HEK293 (cell line): ENCODE data around the gene FNDC11.
A peak's percentile ranks its signal among the peaks of the same experiment; 100 is the strongest.

Experiments used
- BCL11A ChIP-seq: fragments of 450-650 bp; formaldehyde crosslinking; IDR thresholded peaks from 2 replicates; pipeline ENCODE4 v1.5.1; 2016; ENCODE audit warnings: low read depth, missing biosample characterization, missing genetic modification characterization
- MEIS1 ChIP-seq: sonication (generic); formaldehyde crosslinking; IDR thresholded peaks from 2 replicates; pipeline ENCODE4 v1.8.1; 2022; ENCODE audit warnings: missing genetic modification reagents, mild to moderate bottlenecking, borderline replicate concordance
- TCF7L2 ChIP-seq: IDR thresholded peaks from 2 replicates; pipeline ENCODE4 v1.6.1; 2011; ENCODE audit warnings: low read depth, mild to moderate bottlenecking, inconsistent platforms, low read length, moderate library complexity, borderline replicate concordance
- ZBTB17 ChIP-seq: fragments of 450-650 bp; formaldehyde crosslinking; IDR thresholded peaks from 2 replicates; pipeline ENCODE4 v1.5.1; 2016; ENCODE audit warnings: missing biosample characterization, missing genetic modification characterization
- ZNF184 ChIP-seq: fragments of 450-650 bp; IDR thresholded peaks from 2 replicates; pipeline ENCODE4 v1.5.1; 2018; ENCODE audit warnings: missing biosample characterization, mild to moderate bottlenecking, missing genetic modification characterization
- ZNF23 ChIP-seq: fragments of 450-650 bp; formaldehyde crosslinking; IDR thresholded peaks from 2 replicates; pipeline ENCODE4 v1.5.1; 2016; ENCODE audit warnings: missing biosample characterization, missing genetic modification characterization, borderline replicate concordance
- ZNF324 ChIP-seq: fragments of 450-650 bp; formaldehyde crosslinking; IDR thresholded peaks from 2 replicates; pipeline ENCODE4 v1.5.1; 2016; ENCODE audit warnings: missing biosample characterization, missing genetic modification characterization
- ZNF426 ChIP-seq: fragments of 450-650 bp; formaldehyde crosslinking; IDR thresholded peaks from 2 replicates; pipeline ENCODE4 v1.5.1; 2017; ENCODE audit warnings: missing biosample characterization, missing genetic modification characterization, mild to moderate bottlenecking, inconsistent platforms, moderate library complexity
- ZNF530 ChIP-seq: fragments of 450-650 bp; formaldehyde crosslinking; IDR thresholded peaks from 2 replicates; pipeline ENCODE4 v1.5.1; 2016; ENCODE audit warnings: low read depth, missing biosample characterization, missing genetic modification characterization
- ZNF561 ChIP-seq: fragments of 450-650 bp; IDR thresholded peaks from 2 replicates; pipeline ENCODE4 v1.5.1; 2018; ENCODE audit warnings: missing biosample characterization, missing genetic modification characterization, borderline replicate concordance
- ZNF596 ChIP-seq: fragments of 450-650 bp; IDR thresholded peaks from 2 replicates; pipeline ENCODE4 v1.5.0; 2018; ENCODE audit warnings: missing biosample characterization, mild to moderate bottlenecking, missing genetic modification characterization, moderate library complexity
- ZSCAN30 ChIP-seq: fragments of 450-650 bp; IDR thresholded peaks from 2 replicates; pipeline ENCODE4 v1.5.1; 2018; ENCODE audit warnings: missing biosample characterization, mild to moderate bottlenecking, missing genetic modification characterization, moderate library complexity
- TF ChIP-seq, protein P1 (sequence below): fragments of 450-650 bp; formaldehyde crosslinking; IDR thresholded peaks from 2 replicates; pipeline ENCODE4 v1.5.1; 2016; ENCODE audit warnings: missing biosample characterization, missing genetic modification characterization
- TF ChIP-seq, protein P2 (sequence below): fragments of 450-650 bp; formaldehyde crosslinking; IDR thresholded peaks from 2 replicates; pipeline ENCODE4 v1.5.1; 2017; ENCODE audit warnings: missing biosample characterization, mild to moderate bottlenecking, missing genetic modification characterization, moderate library complexity
- TF ChIP-seq, protein P3 (sequence below): fragments of 450-650 bp; formaldehyde crosslinking; IDR thresholded peaks from 2 replicates; pipeline ENCODE4 v1.5.1; 2016; ENCODE audit warnings: missing biosample characterization, missing genetic modification characterization, low read depth
- TF ChIP-seq, protein P4 (sequence below): fragments of 450-650 bp; formaldehyde crosslinking; IDR thresholded peaks from 2 replicates; pipeline ENCODE4 v1.5.1; 2016; ENCODE audit warnings: missing biosample characterization, missing genetic modification characterization, low read depth
- TF ChIP-seq, protein P5 (sequence below): IDR thresholded peaks from 2 replicates; pipeline ENCODE4 v1.6.1; 2011; ENCODE audit warnings: mild to moderate bottlenecking, low read depth, low read length, borderline replicate concordance
- TF ChIP-seq, protein P6 (sequence below): fragments of 450-650 bp; formaldehyde crosslinking; IDR thresholded peaks from 2 replicates; pipeline ENCODE4 v1.5.1; 2016; ENCODE audit warnings: missing biosample characterization, missing genetic modification characterization
- TF ChIP-seq, protein P7 (sequence below): fragments of 450-650 bp; formaldehyde crosslinking; IDR thresholded peaks from 2 replicates; pipeline ENCODE4 v1.5.1; 2017; ENCODE audit warnings: missing biosample characterization, missing genetic modification characterization
- TF ChIP-seq, protein P8 (sequence below): fragments of 450-650 bp; formaldehyde crosslinking; IDR thresholded peaks from 2 replicates; pipeline ENCODE4 v1.5.1; 2016; ENCODE audit warnings: missing biosample characterization, missing genetic modification characterization, borderline replicate concordance

Gene FNDC11

DNA sequence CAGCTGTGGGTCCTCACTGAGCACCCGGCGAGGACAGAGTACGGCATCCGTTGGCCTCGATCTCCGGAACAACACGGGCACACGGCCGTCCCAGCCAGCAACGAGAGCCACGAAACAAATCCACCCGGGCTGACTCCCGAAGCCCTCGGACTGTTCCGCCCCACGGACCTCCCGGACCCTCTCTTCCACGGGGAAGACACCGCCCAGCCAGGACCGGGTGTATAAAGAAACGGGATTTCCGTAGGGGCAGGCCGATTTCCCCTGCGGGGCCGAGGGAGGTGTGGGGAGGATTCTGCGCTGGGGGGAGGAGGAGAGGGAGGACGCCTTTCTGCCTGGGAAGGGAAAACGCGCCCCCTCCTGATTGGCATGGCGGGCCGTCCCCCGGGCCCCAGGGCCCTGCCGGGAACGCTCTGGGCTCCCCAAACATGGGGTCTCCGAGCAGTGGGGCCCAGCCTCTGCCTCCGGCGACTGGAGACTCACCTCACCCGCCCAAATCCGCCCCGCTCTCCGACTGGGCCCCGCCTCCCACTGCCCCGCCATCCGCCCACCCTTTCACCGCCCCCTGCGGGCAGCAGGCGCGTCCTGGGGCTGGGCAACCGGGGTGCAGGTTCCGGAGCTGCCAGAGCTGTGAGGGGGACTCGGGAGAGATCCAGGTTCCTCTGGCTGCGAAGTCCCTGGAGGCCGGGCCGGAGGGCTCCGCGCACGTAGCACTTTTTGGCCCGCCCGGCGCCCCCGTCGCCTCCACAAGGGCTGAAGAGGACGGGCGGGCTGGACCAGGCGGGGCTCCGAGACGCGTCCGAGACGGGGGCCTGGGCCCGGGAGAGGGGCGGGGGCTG is 34.1 kb upstream of the FNDC11 start (continued):
- TF ChIP-seq, protein P1, sequence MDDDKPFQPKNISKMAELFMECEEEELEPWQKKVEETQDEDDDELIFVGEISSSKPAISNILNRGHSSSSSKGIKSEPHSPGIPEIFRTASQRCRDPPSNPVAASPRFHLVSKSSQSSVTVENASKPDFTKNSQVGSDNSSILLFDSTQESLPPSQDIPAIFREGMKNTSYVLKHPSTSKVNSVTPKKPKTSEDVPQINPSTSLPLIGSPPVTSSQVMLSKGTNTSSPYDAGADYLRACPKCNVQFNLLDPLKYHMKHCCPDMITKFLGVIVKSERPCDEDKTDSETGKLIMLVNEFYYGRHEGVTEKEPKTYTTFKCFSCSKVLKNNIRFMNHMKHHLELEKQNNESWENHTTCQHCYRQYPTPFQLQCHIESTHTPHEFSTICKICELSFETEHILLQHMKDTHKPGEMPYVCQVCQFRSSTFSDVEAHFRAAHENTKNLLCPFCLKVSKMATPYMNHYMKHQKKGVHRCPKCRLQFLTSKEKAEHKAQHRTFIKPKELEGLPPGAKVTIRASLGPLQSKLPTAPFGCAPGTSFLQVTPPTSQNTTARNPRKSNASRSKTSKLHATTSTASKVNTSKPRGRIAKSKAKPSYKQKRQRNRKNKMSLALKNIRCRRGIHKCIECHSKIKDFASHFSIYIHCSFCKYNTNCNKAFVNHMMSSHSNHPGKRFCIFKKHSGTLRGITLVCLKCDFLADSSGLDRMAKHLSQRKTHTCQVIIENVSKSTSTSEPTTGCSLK (tag by site-specific recombination), result no peak
- TF ChIP-seq ZNF23 (tag by site-specific recombination) (no peak), ZNF561 (tag by site-specific recombination) (peak; percentile 80; the same call in 1 of the 2 replicates), ZNF596 (no peak), ZNF324 (tag by site-specific recombination) (no peak), TCF7L2 (no peak), ZNF184 (no peak), ZBTB17 (tag by site-specific recombination) (no peak), MEIS1 (CRISPR knock-in tag) (no peak), ZSCAN30 (no peak; the same call in 1 of the 2 replicates), ZNF426 (tag by site-specific recombination) (no peak), BCL11A (tag by site-specific recombination) (no peak), ZNF530 (tag by site-specific recombination) (no peak)
- TF ChIP-seq, protein P2, sequence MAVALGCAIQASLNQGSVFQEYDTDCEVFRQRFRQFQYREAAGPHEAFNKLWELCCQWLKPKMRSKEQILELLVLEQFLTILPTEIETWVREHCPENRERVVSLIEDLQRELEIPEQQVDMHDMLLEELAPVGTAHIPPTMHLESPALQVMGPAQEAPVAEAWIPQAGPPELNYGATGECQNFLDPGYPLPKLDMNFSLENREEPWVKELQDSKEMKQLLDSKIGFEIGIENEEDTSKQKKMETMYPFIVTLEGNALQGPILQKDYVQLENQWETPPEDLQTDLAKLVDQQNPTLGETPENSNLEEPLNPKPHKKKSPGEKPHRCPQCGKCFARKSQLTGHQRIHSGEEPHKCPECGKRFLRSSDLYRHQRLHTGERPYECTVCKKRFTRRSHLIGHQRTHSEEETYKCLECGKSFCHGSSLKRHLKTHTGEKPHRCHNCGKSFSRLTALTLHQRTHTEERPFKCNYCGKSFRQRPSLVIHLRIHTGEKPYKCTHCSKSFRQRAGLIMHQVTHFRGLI, result no peak
- TF ChIP-seq, protein P3, sequence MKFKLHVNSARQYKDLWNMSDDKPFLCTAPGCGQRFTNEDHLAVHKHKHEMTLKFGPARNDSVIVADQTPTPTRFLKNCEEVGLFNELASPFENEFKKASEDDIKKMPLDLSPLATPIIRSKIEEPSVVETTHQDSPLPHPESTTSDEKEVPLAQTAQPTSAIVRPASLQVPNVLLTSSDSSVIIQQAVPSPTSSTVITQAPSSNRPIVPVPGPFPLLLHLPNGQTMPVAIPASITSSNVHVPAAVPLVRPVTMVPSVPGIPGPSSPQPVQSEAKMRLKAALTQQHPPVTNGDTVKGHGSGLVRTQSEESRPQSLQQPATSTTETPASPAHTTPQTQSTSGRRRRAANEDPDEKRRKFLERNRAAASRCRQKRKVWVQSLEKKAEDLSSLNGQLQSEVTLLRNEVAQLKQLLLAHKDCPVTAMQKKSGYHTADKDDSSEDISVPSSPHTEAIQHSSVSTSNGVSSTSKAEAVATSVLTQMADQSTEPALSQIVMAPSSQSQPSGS (tag by site-specific recombination), result no peak
- TF ChIP-seq, protein P4, sequence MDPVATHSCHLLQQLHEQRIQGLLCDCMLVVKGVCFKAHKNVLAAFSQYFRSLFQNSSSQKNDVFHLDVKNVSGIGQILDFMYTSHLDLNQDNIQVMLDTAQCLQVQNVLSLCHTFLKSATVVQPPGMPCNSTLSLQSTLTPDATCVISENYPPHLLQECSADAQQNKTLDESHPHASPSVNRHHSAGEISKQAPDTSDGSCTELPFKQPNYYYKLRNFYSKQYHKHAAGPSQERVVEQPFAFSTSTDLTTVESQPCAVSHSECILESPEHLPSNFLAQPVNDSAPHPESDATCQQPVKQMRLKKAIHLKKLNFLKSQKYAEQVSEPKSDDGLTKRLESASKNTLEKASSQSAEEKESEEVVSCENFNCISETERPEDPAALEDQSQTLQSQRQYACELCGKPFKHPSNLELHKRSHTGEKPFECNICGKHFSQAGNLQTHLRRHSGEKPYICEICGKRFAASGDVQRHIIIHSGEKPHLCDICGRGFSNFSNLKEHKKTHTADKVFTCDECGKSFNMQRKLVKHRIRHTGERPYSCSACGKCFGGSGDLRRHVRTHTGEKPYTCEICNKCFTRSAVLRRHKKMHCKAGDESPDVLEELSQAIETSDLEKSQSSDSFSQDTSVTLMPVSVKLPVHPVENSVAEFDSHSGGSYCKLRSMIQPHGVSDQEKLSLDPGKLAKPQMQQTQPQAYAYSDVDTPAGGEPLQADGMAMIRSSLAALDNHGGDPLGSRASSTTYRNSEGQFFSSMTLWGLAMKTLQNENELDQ, result no peak
- TF ChIP-seq, protein P5, sequence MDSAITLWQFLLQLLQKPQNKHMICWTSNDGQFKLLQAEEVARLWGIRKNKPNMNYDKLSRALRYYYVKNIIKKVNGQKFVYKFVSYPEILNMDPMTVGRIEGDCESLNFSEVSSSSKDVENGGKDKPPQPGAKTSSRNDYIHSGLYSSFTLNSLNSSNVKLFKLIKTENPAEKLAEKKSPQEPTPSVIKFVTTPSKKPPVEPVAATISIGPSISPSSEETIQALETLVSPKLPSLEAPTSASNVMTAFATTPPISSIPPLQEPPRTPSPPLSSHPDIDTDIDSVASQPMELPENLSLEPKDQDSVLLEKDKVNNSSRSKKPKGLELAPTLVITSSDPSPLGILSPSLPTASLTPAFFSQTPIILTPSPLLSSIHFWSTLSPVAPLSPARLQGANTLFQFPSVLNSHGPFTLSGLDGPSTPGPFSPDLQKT, result no peak
- TF ChIP-seq, protein P6, sequence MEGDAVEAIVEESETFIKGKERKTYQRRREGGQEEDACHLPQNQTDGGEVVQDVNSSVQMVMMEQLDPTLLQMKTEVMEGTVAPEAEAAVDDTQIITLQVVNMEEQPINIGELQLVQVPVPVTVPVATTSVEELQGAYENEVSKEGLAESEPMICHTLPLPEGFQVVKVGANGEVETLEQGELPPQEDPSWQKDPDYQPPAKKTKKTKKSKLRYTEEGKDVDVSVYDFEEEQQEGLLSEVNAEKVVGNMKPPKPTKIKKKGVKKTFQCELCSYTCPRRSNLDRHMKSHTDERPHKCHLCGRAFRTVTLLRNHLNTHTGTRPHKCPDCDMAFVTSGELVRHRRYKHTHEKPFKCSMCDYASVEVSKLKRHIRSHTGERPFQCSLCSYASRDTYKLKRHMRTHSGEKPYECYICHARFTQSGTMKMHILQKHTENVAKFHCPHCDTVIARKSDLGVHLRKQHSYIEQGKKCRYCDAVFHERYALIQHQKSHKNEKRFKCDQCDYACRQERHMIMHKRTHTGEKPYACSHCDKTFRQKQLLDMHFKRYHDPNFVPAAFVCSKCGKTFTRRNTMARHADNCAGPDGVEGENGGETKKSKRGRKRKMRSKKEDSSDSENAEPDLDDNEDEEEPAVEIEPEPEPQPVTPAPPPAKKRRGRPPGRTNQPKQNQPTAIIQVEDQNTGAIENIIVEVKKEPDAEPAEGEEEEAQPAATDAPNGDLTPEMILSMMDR (tag by site-specific recombination), result peak; percentile 71
- TF ChIP-seq, protein P7, sequence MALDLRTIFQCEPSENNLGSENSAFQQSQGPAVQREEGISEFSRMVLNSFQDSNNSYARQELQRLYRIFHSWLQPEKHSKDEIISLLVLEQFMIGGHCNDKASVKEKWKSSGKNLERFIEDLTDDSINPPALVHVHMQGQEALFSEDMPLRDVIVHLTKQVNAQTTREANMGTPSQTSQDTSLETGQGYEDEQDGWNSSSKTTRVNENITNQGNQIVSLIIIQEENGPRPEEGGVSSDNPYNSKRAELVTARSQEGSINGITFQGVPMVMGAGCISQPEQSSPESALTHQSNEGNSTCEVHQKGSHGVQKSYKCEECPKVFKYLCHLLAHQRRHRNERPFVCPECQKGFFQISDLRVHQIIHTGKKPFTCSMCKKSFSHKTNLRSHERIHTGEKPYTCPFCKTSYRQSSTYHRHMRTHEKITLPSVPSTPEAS, result no peak
- TF ChIP-seq, protein P8, sequence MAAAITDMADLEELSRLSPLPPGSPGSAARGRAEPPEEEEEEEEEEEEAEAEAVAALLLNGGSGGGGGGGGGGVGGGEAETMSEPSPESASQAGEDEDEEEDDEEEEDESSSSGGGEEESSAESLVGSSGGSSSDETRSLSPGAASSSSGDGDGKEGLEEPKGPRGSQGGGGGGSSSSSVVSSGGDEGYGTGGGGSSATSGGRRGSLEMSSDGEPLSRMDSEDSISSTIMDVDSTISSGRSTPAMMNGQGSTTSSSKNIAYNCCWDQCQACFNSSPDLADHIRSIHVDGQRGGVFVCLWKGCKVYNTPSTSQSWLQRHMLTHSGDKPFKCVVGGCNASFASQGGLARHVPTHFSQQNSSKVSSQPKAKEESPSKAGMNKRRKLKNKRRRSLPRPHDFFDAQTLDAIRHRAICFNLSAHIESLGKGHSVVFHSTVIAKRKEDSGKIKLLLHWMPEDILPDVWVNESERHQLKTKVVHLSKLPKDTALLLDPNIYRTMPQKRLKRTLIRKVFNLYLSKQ (tag by site-specific recombination), result no peak
